RWPE2 (cell line): ENCODE measurements around the gene CCDC33.

Experiments used
- ATAC-seq: fragments of 200-7000 bp; cut with Tn5 transposase; 3 replicates; pipeline ENCODE4 v1.9.1; 2021; ENCODE audit warnings: low read depth
- DNase-seq: peaks from one replicate; pipeline ENCODE4 v3.0.0-alpha.2; 2020; ENCODE audit warnings: low spot score
- H3K27ac ChIP-seq: fragments of 450-650 bp; 2 replicates; pipeline ENCODE4 v1.5.1; 2017; ENCODE audit warnings: mild to moderate bottlenecking; ENCODE audit not compliant: poor library complexity, severe bottlenecking
- H3K27me3 ChIP-seq: fragments of 250-450 bp; sonication (Bioruptor Pico); 2 replicates; pipeline ENCODE4 v1.5.1; 2021; ENCODE audit warnings: mild to moderate bottlenecking, moderate library complexity; ENCODE audit not compliant: insufficient read depth, poor library complexity, severe bottlenecking
- H3K36me3 ChIP-seq: fragments of 250-450 bp; sonication (Bioruptor Pico); 2 replicates; pipeline ENCODE4 v1.5.1; 2020; ENCODE audit warnings: low read depth, mild to moderate bottlenecking, moderate library complexity
- H3K4me1 ChIP-seq: fragments of 250-450 bp; sonication (Bioruptor Pico); 2 replicates; pipeline ENCODE4 v1.5.1; 2021; ENCODE audit warnings: mild to moderate bottlenecking, moderate library complexity; ENCODE audit not compliant: insufficient read depth, poor library complexity, severe bottlenecking
- H3K4me3 ChIP-seq: fragments of 250-450 bp; sonication (Bioruptor Pico); 2 replicates; pipeline ENCODE4 v1.5.1; 2021; ENCODE audit warnings: mild to moderate bottlenecking, moderate library complexity; ENCODE audit not compliant: severe bottlenecking
- H3K9me3 ChIP-seq: fragments of 250-450 bp; sonication (Bioruptor Pico); 2 replicates; pipeline ENCODE4 v1.5.1; 2021; ENCODE audit warnings: mild to moderate bottlenecking, moderate library complexity; ENCODE audit not compliant: severe bottlenecking
- CTCF ChIP-seq: fragments of 450-650 bp; IDR thresholded peaks from one replicate; pipeline ENCODE4 v1.5.1; 2017; ENCODE audit warnings: mild to moderate bottlenecking, moderate library complexity; ENCODE audit not compliant: poor library complexity, severe bottlenecking

Gene CCDC33

GRCh38 chr15:74376825-74377581 lies 140.9 kb downstream of the CCDC33 start:
- no peak for DNase-seq
- no peak for ATAC-seq

GRCh38 chr15:74377831-74378766 lies 142.0 kb downstream of the CCDC33 start:
- Histone ChIP-seq H3K27ac (no peak overlapping the region), H3K4me3 (no peak overlapping the region), H3K4me1 (peaks cover 10% of the 10 kb centered on the region), H3K36me3 (no peaks in the 10 kb centered on the region), H3K27me3 (no peaks in the 10 kb centered on the region), H3K9me3 (no peaks in the 10 kb centered on the region)
- TF ChIP-seq CTCF, result no peak
- ATAC-seq (no peak), DNase-seq (no peak)

More at GRCh38 chr15:74376825-74377581, 140.9 kb downstream of the CCDC33 start:
- Histone ChIP-seq H3K27me3 (no peaks in the 10 kb centered on the region), H3K4me3 (no peak overlapping the region), H3K27ac (no peak overlapping the region), H3K4me1 (peaks cover 6% of the 10 kb centered on the region), H3K36me3 (no peaks in the 10 kb centered on the region), H3K9me3 (no peaks in the 10 kb centered on the region)
- TF ChIP-seq CTCF, result no peak

DNA sequence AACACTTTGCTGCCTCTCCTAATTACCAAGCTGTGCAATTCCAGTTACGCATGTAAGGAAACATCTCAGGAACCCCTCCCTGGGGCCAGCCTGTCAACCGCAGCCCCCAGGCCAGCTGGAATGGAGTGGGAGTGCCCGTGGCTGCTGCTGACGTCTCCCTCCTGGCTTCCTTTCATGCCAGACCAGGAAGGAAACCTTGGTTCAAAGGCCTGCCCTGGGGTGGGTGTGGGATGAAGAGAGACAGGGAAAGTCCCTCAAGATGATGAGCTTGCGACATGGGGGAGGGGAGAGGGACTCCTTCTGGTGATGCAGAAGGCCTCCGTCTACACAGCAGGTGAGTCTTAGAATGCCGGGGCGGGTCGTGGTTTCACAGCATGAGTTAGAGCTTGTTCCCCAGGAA lies 142.7 kb downstream of the CCDC33 start:
- ATAC-seq (no peak), DNase-seq (no peak)
- TF ChIP-seq CTCF, result no peak
- Histone ChIP-seq H3K9me3 (no peaks in the 10 kb centered on the region), H3K27ac (no peak overlapping the region), H3K4me3 (no peak overlapping the region), H3K27me3 (no peaks in the 10 kb centered on the region), H3K36me3 (no peaks in the 10 kb centered on the region), H3K4me1 (peaks cover 16% of the 10 kb centered on the region)

DNA sequence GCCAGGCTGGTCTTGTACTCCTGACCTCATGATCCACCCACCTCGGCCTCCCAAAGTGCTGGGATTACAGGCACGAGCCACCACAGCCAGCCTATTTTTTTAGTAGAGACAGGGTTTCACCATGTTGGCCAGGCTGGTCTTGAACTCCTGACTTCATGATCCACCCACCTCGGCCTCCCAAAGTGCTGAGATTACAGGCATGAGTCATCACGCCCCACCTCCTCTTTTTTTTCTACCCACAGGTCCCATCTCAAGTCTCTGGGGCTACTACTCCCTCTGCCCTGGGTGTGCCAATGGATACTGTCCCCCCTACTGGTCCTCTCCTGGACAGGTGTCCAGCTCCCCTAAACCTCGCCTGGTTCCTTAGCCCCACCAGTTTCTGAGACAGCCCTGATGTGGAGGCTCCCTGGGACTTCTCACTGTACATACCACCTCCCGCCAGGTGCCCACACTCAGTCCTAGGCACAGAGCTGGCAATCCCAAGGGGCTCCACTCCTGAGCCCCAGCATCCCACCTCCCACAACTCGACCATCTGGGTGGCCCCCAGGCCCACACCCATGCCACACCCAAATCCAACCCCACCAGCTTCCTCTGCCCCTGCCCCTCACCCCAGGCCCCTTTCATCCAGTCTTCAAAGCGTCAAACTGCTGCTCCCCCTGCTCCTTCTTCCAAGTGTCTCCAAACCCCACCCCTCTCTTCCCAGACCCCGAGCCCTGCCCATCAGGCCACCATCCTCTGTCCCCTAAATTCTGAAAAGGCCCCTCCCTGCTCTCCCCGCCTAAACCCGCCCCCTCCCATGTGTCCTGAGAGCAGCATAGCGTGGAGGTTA lies 144.4 kb downstream of the CCDC33 start:
- no peak for ATAC-seq
- no peak for TF ChIP-seq CTCF
- no peaks in the 10 kb centered on the region for H3K36me3 ChIP-seq
- H3K27me3 ChIP-seq, result no peaks in the 10 kb centered on the region
- H3K9me3 ChIP-seq, result no peaks in the 10 kb centered on the region
- DNase-seq, result no peak
- peaks cover 28% of the 10 kb centered on the region for H3K4me1 ChIP-seq
- H3K4me3 ChIP-seq, result no peak overlapping the region
- no peak overlapping the region for H3K27ac ChIP-seq
